ENCODE results near the gene HIRIP3. TPM values are rescaled to one million over a fixed set of nuclear protein-coding genes. Genes with fewer than 3 reads are reported as not detected.

HIRIP3 gene
- total and polyA plus RNA-seq, 2 of the 13 experiments (the other 11 are each of a cell fraction or from before 2014, with no cell fraction given), result 12.6 to 17.2 TPM

DNA sequence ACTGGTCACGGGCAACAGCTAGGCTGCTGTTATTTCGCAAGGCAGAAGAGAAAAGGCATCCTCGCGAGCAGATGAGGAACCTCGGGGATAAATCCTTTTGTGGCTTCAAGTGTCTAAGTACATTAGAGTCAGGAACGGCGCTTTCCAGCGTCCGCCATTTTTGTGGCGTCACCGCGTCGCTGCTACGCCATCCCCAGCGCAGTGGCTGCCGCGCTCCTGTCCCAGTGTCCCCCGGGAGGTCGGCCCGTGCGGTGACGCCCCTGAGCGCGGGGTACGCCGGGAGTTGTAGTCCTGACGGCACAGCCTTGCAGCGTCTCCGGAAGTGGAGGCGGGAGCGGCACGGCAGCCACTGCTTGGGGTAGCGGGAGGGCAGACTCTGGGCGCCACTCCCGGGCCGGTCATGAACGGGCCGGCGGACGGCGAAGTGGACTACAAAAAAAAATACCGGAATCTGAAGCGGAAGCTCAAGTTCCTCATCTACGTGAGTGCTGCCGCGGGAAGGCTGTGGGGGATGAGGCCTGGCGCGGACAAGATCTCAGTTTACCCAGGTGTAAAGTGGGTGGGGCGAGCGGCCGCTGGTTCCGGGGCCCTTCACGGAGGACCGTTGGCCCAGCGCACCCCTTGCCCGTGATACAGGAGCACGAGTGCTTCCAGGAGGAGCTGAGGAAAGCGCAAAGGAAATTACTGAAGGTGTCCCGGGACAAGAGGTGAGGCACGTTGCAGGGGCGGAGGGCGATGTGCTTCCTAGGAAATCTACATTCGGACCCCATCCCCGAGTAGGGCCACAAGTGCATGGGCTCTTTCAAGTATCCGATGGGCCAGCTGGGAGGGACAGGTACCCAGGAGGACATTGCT lies 721 bp upstream of the HIRIP3 start, which contains the start of gene INO80E (continued):
- TF ChIP-seq, protein P1, sequence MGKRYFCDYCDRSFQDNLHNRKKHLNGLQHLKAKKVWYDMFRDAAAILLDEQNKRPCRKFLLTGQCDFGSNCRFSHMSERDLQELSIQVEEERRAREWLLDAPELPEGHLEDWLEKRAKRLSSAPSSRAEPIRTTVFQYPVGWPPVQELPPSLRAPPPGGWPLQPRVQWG (CRISPR knock-in tag; IDR thresholded peaks at IDR 0.05; ENCODE audit: borderline replicate concordance, low read depth), result no peak
- TF ChIP-seq CREM (IDR thresholded peaks at IDR 0.05) (peak; percentile 98), CREM (CRISPR knock-in tag; IDR thresholded peaks at IDR 0.05) (peak; percentile 73), PRMT3 (CRISPR knock-in tag; IDR thresholded peaks at IDR 0.05; ENCODE audit: borderline replicate concordance, low read depth) (0 out of 2 replicates have a peak, but pooled peaks have one; percentile 20), ZNF224 (CRISPR knock-in tag; IDR thresholded peaks at IDR 0.05) (peak; percentile 94; the same call in 1 of the 2 replicates), NRL (CRISPR knock-in tag; IDR thresholded peaks at IDR 0.05; ENCODE audit: borderline replicate concordance) (peak; percentile 71), KLF15 (CRISPR knock-in tag; IDR thresholded peaks at IDR 0.05; ENCODE audit: borderline replicate concordance) (peak; percentile 80; the same call in 1 of the 2 replicates), ZFY (CRISPR knock-in tag; IDR thresholded peaks at IDR 0.05) (peak; percentile 96), ZFP36L2 (CRISPR knock-in tag; IDR thresholded peaks at IDR 0.05) (0 out of 2 replicates have a peak, but pooled peaks have one; percentile 7), NR2F6 (IDR thresholded peaks at IDR 0.05) (no peak), NR2F6 (CRISPR knock-in tag; IDR thresholded peaks at IDR 0.05) (peak; percentile 66; the same call in 1 of the 2 replicates), ZNF180 (CRISPR knock-in tag; IDR thresholded peaks at IDR 0.05; ENCODE audit: borderline replicate concordance, low read depth) (peak; percentile 59; the same call in 1 of the 2 replicates)
- TF ChIP-seq, protein P2, sequence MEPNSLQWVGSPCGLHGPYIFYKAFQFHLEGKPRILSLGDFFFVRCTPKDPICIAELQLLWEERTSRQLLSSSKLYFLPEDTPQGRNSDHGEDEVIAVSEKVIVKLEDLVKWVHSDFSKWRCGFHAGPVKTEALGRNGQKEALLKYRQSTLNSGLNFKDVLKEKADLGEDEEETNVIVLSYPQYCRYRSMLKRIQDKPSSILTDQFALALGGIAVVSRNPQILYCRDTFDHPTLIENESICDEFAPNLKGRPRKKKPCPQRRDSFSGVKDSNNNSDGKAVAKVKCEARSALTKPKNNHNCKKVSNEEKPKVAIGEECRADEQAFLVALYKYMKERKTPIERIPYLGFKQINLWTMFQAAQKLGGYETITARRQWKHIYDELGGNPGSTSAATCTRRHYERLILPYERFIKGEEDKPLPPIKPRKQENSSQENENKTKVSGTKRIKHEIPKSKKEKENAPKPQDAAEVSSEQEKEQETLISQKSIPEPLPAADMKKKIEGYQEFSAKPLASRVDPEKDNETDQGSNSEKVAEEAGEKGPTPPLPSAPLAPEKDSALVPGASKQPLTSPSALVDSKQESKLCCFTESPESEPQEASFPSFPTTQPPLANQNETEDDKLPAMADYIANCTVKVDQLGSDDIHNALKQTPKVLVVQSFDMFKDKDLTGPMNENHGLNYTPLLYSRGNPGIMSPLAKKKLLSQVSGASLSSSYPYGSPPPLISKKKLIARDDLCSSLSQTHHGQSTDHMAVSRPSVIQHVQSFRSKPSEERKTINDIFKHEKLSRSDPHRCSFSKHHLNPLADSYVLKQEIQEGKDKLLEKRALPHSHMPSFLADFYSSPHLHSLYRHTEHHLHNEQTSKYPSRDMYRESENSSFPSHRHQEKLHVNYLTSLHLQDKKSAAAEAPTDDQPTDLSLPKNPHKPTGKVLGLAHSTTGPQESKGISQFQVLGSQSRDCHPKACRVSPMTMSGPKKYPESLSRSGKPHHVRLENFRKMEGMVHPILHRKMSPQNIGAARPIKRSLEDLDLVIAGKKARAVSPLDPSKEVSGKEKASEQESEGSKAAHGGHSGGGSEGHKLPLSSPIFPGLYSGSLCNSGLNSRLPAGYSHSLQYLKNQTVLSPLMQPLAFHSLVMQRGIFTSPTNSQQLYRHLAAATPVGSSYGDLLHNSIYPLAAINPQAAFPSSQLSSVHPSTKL (CRISPR knock-in tag; IDR thresholded peaks at IDR 0.05), result peak; percentile 43
- TF ChIP-seq, protein P3, sequence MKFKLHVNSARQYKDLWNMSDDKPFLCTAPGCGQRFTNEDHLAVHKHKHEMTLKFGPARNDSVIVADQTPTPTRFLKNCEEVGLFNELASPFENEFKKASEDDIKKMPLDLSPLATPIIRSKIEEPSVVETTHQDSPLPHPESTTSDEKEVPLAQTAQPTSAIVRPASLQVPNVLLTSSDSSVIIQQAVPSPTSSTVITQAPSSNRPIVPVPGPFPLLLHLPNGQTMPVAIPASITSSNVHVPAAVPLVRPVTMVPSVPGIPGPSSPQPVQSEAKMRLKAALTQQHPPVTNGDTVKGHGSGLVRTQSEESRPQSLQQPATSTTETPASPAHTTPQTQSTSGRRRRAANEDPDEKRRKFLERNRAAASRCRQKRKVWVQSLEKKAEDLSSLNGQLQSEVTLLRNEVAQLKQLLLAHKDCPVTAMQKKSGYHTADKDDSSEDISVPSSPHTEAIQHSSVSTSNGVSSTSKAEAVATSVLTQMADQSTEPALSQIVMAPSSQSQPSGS (CRISPR knock-in tag; IDR thresholded peaks at IDR 0.05), result peak; percentile 80
- TF ChIP-seq, protein P4, sequence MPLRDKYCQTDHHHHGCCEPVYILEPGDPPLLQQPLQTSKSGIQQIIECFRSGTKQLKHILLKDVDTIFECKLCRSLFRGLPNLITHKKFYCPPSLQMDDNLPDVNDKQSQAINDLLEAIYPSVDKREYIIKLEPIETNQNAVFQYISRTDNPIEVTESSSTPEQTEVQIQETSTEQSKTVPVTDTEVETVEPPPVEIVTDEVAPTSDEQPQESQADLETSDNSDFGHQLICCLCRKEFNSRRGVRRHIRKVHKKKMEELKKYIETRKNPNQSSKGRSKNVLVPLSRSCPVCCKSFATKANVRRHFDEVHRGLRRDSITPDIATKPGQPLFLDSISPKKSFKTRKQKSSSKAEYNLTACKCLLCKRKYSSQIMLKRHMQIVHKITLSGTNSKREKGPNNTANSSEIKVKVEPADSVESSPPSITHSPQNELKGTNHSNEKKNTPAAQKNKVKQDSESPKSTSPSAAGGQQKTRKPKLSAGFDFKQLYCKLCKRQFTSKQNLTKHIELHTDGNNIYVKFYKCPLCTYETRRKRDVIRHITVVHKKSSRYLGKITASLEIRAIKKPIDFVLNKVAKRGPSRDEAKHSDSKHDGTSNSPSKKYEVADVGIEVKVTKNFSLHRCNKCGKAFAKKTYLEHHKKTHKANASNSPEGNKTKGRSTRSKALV (CRISPR knock-in tag; IDR thresholded peaks at IDR 0.05), result peak; percentile 88
- TF ChIP-seq, protein P5, sequence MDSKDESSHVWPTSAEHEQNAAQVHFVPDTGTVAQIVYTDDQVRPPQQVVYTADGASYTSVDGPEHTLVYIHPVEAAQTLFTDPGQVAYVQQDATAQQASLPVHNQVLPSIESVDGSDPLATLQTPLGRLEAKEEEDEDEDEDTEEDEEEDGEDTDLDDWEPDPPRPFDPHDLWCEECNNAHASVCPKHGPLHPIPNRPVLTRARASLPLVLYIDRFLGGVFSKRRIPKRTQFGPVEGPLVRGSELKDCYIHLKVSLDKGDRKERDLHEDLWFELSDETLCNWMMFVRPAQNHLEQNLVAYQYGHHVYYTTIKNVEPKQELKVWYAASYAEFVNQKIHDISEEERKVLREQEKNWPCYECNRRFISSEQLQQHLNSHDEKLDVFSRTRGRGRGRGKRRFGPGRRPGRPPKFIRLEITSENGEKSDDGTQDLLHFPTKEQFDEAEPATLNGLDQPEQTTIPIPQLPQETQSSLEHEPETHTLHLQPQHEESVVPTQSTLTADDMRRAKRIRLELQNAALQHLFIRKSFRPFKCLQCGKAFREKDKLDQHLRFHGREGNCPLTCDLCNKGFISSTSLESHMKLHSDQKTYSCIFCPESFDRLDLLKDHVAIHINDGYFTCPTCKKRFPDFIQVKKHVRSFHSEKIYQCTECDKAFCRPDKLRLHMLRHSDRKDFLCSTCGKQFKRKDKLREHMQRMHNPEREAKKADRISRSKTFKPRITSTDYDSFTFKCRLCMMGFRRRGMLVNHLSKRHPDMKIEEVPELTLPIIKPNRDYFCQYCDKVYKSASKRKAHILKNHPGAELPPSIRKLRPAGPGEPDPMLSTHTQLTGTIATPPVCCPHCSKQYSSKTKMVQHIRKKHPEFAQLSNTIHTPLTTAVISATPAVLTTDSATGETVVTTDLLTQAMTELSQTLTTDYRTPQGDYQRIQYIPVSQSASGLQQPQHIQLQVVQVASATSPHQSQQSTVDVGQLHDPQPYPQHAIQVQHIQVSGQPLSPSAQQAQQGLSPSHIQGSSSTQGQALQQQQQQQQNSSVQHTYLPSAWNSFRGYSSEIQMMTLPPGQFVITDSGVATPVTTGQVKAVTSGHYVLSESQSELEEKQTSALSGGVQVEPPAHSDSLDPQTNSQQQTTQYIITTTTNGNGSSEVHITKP (CRISPR knock-in tag; IDR thresholded peaks at IDR 0.05; ENCODE audit: low read depth), result peak; percentile 89

All from HepG2 (cell line).